CD4-positive, alpha-beta T cell treated with Interferon alpha-2 for 1 hour (primary cell): Measurements from ENCODE around the gene SYNJ2.
A peak's percentile ranks its signal among the peaks of the same experiment; 100 is the strongest.

Source experiments
- DNase-seq, 2 donors: peaks; one replicate each; pipeline ENCODE4 v3.0.0-alpha.2; 2020 to 2022

Gene SYNJ2

DNA sequence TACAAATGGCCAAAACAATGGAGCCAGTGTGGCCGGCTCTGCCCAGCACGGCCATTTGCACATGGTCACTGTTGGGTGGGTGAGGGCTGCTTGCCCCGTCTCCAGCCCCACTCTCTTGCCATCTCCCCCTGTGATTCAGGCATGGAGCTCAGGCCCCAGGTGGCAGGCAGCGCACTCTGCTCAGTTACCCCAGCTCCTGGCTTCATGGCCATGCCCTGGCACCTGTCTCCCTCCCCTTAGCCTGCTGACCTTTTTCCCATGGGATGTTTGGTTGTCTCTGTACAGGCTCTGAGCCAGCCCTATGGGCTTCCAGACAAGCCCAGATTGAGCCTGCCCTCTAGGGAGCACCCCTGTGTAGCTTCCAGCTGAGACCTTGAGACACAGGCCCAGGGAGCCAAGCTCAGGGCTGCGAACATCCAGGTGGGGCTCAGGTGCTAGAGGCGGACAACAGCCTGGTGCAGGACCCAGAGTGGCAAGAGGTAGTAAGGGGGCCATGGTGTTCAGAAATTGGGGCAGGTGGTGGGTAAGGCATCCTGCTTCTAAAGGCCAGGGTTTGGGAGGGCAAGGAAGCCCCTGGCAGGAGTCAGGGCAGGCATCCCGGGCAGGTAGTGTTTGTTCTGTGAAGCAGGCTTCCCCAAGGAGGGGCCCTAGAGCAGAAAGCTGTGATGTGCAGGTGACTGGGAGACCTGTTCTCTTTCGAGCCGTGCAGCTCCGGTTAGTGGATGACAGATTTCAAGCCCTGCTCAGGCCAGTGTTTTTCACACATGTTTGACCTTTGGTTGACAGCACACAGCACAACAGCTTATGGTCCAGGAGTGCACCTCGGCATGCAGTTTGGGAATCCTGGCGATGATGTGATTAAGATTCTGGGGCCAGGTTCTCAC is 17.7 kb downstream of the SYNJ2 start:
- no peak for DNase-seq

DNA sequence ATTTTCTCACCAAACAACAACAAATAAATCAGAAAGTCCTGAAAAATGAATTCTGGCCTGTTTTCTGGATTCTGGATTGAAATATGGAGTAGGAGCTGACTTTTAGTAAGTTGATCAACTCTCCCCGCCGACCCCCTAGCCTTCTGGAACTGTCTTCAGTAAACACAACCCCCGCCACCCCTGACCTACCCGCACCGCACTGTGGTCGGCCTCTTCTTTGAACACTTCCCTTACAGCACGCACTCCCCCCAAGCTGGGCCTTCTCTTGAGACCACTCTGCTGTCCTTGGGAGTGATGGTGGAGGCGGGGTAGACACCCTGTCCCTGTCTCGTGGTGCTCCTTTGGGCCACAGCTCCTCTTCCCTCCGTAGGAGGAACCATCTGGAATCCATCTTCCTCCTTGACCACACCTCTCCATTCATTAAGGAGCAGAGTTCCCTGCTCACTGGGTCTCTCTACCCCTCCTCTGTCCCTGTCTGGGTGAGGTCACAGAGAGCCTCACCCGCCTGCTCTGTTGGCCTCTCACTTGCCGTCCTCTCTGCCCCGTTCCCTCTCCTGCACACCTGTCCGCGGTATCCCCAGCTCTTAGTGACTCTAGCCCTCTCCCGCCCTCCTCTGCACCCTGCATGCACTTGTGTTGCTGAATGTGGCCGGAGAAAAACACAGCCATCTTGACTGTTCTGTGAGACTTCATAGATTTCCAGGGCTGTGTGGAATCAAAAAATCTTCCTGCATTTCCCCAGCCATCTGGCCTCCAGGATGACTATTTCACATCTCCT is 19.1 kb downstream of the SYNJ2 start:
- DNase-seq = no peak

DNA sequence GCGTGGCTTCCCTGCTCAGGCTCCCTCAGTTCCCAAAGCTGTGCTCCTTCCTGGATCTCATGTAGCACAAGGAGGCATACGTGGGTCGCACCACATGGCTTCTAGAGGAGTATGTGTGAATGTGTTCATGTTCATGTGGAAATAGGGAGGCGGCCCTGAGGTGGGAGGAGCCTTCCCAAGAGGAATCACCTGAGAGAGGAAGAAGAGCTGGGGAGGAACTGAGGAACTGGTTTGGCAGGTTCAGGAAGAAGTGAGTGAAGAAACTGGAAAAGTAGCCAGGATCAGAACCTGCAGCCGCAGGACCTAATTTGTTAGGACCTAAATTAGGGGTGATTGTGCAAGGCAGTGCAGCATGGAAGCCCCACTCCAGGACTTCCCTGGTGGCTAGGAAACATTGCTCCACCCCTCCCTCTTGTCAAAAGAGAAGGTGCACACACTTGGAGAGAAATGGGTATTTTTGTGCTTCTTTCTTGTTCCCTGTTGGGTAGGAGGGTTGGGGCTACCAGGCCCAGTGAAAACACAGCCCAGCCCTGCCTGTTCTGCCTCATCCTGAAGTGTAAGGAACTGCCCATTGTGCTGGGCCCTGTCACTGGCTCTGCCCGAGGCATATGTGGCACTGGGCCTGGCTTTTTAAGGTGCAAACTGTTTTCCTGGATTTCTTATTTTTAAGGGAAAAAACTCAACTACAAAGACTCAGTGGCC is 20.7 kb downstream of the SYNJ2 start:
- no peak for DNase-seq

DNA sequence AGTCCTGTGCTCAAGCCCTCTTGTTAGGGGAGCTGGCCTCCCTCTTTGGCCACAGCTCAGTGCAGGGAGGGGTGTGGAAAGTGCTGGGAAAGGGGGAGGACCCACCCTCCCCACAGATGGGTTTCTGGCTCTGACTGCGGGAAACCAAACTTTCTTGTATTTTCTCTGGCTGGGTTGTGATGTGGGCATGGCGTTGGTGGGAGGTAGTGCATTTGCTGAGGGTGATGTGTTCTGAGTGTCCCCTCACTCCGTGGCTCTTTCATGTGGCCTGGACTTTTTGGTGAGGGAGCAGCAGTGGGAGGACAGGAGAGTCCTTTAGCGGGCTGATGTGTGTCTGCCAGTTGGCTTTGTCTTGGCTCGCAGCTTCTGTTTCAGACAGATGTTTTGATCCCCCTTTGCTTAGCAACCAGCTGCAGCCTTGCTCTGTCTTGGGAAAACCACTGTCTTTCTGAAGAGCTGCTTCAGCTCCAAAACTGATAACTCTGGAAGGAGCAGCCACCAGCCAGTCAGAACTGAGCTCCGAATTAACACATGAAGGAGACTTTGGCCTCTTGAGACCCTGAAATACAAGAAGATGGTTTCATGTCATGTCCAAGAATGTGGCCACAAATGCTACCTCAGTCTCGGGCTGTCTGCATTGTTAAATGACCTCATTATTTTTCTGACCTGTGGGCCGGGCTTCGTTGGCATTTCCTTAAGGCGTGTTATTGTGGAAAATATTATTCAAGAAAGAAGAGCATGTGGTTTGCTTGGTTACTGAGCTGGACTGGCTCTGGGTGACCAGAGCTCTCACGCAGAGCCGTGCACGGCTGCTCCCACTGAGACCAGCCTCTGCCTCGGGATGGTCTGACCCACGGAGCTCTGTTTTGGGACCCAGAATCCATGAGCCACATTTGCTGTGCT is 21.5 kb downstream of the SYNJ2 start:
- no peak for DNase-seq

DNA sequence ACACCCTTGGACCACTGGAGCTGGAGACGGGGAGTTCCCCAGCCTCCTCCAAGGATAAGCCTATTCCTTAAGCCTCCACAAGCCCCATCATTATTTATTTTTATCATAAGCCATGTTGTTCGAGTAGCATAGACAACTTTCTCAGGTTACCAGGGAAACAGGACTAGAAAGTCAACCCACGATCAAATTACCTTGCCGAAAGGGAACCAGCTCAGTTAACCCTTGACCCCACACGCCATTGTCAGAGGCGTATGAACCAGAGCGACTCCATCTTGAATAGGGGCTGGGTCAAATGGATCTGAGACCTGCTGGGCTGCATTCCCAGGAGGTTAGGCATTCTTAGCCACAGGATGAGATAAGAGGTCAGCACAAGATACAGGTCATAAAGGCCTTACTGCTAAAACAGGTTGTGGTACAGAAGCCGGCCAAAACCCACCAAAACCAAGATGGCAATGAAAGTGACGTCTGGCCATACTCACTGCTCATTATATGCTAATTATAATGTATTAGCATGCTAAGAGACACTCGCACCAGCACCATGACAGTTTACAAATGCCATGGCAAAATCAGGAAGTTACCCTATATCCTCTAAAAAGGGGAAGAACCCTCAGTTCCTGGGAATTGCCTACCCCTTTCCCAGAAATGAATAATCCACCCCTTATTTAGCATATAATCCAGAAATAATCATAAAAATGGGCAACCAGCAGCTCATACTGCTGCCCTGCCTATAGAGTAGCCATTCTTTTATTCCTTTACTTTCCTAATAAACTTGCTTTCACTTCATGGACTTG is 22.4 kb downstream of the SYNJ2 start:
- DNase-seq = peak in 1 of 2 donors; percentile 25

DNA sequence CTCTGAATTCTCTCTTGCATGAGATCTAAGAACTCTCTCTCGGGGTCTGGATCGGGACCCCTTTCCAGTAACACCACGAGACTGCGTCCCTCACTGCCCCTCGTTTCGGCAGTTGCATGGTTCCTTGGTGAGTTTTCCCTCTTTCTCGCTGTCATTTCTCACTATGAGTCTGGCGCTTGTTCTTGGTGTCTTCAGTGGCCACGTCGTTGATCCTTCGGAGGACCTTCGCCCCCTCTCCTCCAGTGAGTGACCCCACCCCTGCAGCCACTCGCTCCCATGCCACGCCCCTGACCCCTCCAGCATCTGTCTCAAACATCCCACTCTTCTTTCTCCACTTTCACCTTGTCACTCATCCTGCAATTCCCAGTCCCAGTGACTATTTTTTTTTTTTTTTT is 23.0 kb downstream of the SYNJ2 start:
- no peak for DNase-seq

DNA sequence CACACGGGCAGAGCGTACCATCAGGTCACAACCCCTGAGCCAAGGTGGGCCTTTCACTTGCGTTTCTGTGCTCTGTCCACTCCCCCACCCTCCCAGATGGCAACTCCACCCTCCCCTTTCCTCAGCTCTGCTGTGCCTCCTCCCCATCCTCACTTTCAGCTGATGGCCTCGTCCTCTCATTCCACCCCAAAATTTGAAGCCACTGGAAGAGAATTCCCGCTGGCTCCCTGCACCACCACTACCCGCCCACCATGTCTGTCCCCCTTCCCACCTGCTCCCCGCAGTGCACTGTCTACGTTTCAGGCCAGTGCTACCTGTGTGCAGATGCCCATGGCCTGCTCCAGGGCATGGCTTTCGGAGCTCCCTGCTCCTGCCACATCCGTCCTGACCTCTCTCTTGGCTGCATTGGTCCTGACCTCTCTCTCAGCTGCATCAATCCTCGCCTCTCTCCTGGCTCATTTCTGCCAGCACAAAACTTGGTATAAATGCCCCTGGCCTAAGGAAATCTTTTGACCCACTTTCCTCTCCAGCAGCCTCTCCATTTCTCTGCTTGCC is 24.0 kb downstream of the SYNJ2 start:
- DNase-seq = no peak

DNA sequence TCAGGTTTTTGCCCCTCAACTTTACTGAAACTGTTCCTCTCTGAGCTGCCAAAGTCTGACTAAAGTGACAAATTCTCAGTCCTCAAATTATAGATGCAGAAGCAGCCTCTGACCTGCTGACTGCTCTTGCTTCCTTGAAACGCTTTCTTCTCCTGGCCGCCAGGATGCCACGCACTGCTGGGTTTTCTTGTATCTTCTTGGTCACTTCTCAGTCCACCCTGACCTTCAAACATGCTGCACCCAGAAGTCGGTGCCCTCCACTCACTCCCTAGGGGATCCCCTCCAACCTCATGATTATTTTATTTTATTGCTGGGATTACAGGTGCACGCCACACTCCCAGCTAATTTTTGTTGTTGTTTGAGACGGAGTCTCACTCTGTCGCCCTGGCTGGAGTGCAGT is 24.7 kb downstream of the SYNJ2 start:
- DNase-seq = no peak

DNA sequence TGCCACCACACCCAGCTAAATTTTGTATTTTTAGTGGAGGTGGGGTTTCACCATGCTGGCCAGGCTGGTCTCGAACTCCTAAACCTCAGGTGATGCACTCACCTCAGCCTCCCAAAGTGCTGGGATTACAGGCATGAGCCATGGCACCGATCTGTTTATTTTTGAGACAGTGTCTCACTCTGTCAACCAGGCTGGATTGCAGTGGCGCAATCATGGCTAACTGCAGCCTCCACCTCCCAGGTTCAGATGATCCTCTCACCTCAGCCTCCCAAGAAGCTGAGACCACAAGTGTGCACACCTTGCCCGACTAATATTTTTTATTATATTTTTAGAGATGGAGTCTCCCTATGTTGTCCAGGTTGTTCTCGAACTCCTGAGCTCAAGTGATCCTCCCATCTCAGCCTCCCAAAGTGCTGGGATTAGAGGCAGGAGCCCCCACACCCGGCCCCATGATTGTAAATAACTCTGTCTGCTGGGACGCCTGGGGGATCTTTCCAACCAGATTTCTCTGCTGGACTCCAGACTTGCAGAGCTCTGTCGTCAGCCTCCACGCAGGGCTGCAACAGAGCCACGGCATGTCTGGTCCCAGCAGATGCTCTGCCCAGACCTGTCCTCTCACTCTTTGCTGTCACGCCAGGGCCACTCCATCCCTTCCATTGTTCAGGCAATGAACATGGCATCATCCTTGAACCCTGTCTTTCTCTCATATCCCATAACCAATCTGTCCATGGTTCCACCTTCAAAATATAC is 25.3 kb downstream of the SYNJ2 start:
- DNase-seq = no peak

DNA sequence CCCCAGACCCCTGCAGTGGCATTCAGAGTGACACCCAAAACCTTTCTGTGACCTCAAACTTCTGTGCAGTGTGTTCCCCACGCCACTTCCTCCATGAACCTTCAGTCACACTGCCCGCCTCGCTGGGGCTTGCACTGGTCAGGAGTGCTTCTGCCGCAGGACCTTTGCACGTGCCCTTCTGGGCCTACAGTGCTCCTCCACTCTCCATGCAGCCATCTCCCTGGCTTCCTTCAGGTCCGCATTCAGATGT is 27.1 kb downstream of the SYNJ2 start:
- DNase-seq = no peak

DNA sequence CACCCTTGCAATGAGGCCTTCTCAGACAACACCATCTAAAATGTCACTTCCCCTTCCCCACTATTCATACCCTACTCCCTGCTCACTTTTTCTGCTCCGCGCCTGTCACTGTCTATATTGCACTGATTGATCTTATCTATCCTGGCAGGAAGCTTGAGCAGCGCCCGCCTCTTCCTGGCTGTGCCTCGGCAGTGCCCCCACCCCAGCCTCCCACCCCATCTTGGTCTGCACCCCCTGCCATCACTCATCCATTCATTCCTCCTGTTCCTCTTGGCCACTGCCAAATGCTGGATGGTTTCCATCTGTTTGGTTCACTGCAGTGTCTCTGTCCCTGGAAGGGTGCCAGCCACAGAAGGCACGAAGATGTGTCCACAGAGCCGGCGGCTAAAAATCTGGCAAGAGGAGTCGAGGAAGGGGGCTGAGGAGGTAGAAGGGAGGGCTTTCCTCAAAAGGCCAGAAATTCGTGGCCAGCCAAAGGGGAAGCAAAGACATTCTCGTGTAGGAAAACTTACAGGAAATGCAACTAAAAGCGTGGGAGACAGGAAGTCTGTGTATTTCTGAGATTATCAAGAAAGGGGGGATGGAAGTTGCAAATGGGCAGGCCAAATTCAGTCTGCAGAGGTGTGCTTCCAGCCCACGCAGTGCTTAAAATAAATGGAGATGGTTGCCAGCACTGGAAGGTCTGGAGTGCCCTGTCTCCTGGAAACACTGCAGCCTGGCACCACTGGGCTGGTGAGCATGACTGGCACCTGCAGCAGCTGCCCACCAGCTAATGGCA is 27.6 kb downstream of the SYNJ2 start:
- peak in 1 of 2 donors; percentile 30 for DNase-seq

DNA sequence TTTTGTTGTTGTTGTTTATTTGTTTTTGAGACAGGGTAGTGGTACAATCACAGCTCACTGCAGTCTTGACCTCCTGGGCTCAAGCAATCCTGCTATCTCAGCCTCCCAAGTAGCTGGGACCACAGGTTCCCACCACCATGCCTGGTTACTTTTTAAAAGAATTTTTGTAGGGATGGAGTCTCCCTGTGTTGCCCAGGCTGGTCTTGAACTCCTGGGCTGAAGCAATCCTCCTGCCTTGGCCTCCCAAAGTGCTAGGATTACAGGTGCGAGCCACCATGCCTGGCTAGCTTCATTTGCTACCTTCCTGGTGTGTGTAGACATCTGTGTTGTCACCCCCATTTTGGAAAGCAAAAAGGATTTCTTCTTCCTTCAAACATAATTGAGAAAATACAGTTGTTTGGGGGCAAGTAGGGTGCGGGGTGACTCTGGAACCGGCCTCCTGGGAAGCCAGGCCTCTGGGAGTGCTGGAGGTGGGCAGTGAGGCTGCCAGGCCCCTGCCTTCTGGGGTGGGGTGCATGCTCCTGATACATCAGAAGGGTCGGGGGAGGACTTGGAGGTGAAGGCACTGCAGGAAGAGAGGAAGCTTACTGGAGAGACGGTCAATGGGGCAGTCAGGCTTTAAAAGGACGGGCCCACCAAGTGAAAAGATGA is 28.4 kb downstream of the SYNJ2 start:
- DNase-seq = no peak

DNA sequence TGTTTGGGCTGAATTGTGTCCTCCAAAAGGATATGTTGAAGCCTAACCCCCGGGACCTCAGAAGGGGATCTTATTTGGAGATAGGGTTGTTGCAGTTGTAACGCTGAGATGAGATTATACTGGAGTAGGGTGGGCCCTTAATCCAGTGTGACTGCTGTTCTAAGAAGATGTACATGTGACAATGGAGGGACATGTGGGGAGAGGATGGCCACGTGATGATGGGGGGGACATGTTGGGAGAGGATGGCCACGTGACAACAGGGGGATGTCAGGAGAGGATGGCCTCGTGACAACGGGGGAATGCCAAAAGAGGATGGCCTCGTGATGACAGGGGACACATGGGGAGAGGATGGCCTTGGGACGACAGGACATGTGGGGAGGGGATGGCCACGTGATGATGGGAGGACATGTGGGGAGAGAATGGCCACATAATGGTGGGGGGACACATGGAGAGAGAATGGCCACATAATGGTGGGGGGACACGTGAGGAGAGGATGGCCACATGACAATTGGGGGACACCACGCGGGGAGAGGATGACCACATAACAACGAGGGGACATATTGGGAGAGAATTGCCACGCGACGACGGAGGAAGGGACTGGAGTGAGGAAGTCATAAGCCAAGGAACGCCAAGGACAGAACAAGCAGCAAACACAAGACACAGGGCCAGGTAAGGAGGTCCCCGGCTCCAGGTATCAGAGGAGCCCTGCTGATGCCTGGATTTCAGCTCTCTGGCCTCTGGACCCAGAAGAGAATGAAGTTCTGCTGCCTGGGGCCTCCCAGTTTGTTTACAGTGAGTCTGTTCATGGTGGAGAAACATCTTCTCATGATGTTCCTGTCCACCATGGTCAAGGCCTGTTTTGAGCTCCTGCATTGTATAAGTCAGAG is 29.2 kb downstream of the SYNJ2 start:
- no peak for DNase-seq

DNA sequence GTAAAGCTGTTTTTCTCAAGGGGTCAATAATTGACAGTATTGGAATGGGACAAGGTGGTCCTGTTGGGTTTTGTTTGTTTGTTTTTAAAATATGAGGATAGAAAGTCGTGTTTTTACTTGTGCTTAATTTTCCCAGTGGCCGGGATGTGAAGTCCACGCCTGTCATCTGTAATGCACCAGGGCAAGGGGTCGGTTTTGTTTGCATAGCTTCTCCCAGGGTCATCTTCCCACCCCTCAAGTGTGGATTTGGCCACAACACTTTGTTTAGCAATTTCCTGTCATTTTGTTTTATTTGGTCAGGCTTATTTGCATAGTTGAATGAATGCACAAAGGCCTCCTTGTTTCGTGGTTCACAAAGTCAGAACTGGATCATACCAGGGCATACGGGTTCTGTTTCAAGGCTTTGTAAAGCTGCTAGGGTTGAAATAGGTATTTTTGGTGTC is 29.8 kb downstream of the SYNJ2 start:
- DNase-seq = no peak

DNA sequence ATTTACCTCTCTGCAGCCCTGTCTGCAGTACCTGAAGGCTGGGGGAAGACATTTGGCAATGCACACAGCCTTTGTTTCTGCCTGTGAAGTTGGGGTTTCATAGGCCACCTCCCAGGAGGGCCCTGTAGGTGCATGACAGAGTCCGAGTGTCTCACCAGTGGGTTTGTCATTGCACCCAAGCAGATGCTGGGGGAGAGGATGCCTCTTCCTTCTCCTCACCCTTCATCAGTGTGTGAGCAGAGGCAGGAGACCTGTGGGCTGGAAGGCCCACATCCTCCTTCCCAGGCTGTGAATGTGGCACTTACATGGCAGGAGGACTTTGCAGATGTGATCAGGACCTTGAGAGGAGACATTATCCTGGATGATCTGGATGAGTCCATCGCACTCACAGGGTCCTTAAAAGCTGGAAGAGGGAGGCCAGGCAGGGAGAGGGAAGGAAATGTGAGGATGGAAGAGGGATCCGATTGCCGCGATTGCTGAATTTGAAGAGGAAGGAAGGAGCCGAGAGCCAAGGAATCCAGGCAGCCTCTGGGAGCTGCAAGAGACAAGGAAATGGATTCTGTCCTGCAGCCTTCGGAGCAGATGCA is 30.4 kb downstream of the SYNJ2 start:
- DNase-seq = no peak

DNA sequence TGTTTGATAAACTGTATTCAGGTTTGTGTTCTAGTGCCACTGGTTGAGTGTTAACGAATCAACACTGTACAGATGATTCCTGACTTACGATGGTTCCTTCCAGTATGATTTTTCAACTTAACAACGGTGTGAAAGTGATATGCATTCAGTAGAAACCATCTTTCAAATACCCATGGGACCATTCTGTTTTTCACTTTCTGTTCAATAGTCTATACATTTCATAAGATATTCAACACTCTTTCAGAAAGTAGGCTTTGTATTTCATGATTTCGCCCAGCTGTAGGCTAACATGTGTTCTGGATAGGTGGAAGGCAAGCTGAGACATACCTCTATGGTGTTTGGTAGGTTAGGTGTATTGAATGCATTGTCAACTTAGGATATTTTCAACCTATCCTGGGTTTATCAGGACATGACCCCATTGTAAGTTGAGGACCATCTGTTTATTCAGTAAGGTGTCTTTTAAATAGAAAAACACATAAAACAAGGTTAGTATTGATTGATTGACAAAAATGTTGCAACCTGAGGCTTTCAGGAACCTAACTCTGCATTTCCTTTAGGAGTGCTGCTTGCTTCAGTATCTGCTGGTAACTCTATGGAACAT is 32.3 kb downstream of the SYNJ2 start:
- DNase-seq = no peak

DNA sequence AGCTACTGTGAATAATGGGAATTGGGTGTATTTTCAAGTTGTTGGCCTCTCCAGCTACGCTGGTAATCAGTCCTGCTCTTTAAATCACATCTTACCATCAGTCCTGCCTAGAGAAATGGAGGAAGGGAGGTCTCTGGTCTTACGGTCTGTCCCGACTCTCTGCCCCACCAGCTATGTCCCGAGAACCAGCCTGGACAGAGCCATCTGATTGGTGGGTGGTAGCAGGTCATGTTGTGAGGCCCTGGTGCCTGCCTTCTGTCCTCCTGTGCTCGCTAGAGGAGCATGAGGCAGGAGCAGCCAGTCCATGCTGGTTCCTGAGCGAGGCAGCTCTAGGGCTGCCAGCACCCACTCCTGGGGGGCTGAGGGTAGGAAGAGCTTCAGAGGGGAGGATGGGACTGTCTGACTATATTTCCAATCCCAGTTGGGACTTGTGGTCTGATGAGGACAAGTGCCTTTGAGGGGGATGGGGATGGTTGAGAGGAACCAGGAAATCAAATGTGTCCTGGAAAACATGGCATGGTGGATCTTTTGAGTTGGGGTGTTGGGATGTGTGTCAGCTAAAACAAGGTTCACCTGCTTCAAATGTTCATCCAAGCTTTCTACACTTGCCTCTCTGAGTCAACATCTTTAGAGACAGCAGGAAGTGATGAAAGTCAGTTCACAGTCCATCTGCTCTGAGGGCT is 33.0 kb downstream of the SYNJ2 start:
- DNase-seq = no peak
